RPMI7951 (cell line): Measurements from ENCODE around the gene BPIFB6. TPM values are rescaled to one million over a fixed set of nuclear protein-coding genes. Genes with fewer than 3 reads are reported as not detected.

Experiments used
- DNase-seq: peaks from one replicate; pipeline ENCODE4 v3.0.0-alpha.2; 2012; ENCODE audit warnings: low read depth
- total RNA-seq: library from RNA; depleted of rRNA; stranded (reverse); fragments of >200 nt; shearing (Covaris generic); gene quantifications from 2 replicates; pipeline ENCODE4 v1.2.3, GENCODE V29; 2014

The BPIFB6 gene
- total RNA-seq, 1 experiment from 2014 or later, result not detected

- DNase-seq, result no peak
Measured at GRCh38 chr20:33000802-33001466, 30.5 kb upstream of the BPIFB6 start.

- DNase-seq, result no peak
Measured at GRCh38 chr20:33002087-33002808, 29.2 kb upstream of the BPIFB6 start.

- DNase-seq, result no peak
Measured at GRCh38 chr20:33004141-33004751, 27.2 kb upstream of the BPIFB6 start, which contains the start of gene SUN5. TSS of gene SUN5 (minus strand) at chr20:33004433. CDS start at chr20:33004340, 93 bp downstream.

- peak; percentile 29 for DNase-seq
Measured at GRCh38 chr20:33005132-33005566, 26.3 kb upstream of the BPIFB6 start.

GRCh38 chr20:33005908-33006775 lies 25.3 kb upstream of the BPIFB6 start:
- DNase-seq, result no peak

- no peak for DNase-seq
Measured at GRCh38 chr20:33006776-33007375, 24.6 kb upstream of the BPIFB6 start.

- no peak for DNase-seq
Measured at GRCh38 chr20:33007376-33008335, 23.8 kb upstream of the BPIFB6 start, which contains the start of gene BPIFB2. TSS of gene BPIFB2 (plus strand) at chr20:33007704. CDS start at chr20:33008575, 871 bp downstream.

GRCh38 chr20:33008336-33009213 lies 22.9 kb upstream of the BPIFB6 start:
- DNase-seq, result no peak

- DNase-seq, result no peak
Measured at GRCh38 chr20:33009214-33010132, 22.0 kb upstream of the BPIFB6 start.

GRCh38 chr20:33010133-33010504 lies 21.3 kb upstream of the BPIFB6 start:
- no peak for DNase-seq

- no peak for DNase-seq
Measured at GRCh38 chr20:33010674-33011449, 20.6 kb upstream of the BPIFB6 start.

- DNase-seq, result no peak
Measured at GRCh38 chr20:33012327-33013189, 18.9 kb upstream of the BPIFB6 start.

- DNase-seq, result no peak
Measured at GRCh38 chr20:33013701-33014326, 17.6 kb upstream of the BPIFB6 start.

GRCh38 chr20:33014336-33015113 lies 16.9 kb upstream of the BPIFB6 start:
- DNase-seq, result no peak

- DNase-seq, result no peak
Measured at GRCh38 chr20:33015114-33015484, 16.3 kb upstream of the BPIFB6 start.
